Measurements from ENCODE around the gene ELOVL2.

- TF ChIP-seq CTCF (conservative IDR thresholded peaks at IDR 0.05; ENCODE audit: low read length) (no peak), EZH2phosphoT487 (IDR thresholded peaks at IDR 0.05; ENCODE audit: borderline replicate concordance) (no peak)
These were observed 1.9 kb downstream of the ELOVL2 start for GRCh38 chr6:11042025-11042749.
